ENCODE measurements around the gene CERT1.

Gene CERT1

GRCh38 chr5:75362474-75362975 lies 148.9 kb downstream of the CERT1 start:
- Histone ChIP-seq H3K4me2 (ENCODE audit: low read length) (no peak overlapping the region), H3K4me3 (ENCODE audit: low read length) (no peak overlapping the region), H3K79me2 (ENCODE audit: control insufficient read depth, low read length) (no peaks in the 10 kb centered on the region), H3K27me3 (ENCODE audit: control insufficient read depth, low read length) (no peaks in the 10 kb centered on the region), H4K20me1 (ENCODE audit: control insufficient read depth, insufficient read depth, low read depth, low read length) (no peaks in the 10 kb centered on the region), H3F3A (ENCODE audit: control insufficient read depth, insufficient read depth) (peaks cover 34% of the 10 kb centered on the region), H3K9me3 (ENCODE audit: control insufficient read depth, insufficient read depth, low read length) (no peaks in the 10 kb centered on the region), H3K27ac (ENCODE audit: low read depth, low read length) (no peak overlapping the region), H3K9me2 (replicated peaks; ENCODE audit: control insufficient read depth, low read length) (no peaks in the 10 kb centered on the region), H3K36me3 (ENCODE audit: control insufficient read depth, low read length) (peaks cover 55% of the 10 kb centered on the region), H3K4me1 (ENCODE audit: control insufficient read depth, low read length) (no peaks in the 10 kb centered on the region)
- TF ChIP-seq CTCF (IDR thresholded peaks at IDR 0.05; ENCODE audit: low read depth, low read length, poor library complexity, severe bottlenecking) (no peak), EZH2phosphoT487 (IDR thresholded peaks at IDR 0.05; ENCODE audit: borderline replicate concordance, low read length) (no peak)

GRCh38 chr5:75361310-75361709 lies 150.1 kb downstream of the CERT1 start:
- Histone ChIP-seq H4K20me1 (ENCODE audit: control insufficient read depth, insufficient read depth, low read depth, low read length) (no peaks in the 10 kb centered on the region), H3F3A (ENCODE audit: control insufficient read depth, insufficient read depth) (peaks cover 33% of the 10 kb centered on the region), H3K9me2 (replicated peaks; ENCODE audit: control insufficient read depth, low read length) (no peaks in the 10 kb centered on the region), H3K27ac (ENCODE audit: low read depth, low read length) (no peak overlapping the region), H3K4me3 (ENCODE audit: low read length) (no peak overlapping the region), H3K36me3 (ENCODE audit: control insufficient read depth, low read length) (peaks cover 68% of the 10 kb centered on the region), H3K4me1 (ENCODE audit: control insufficient read depth, low read length) (no peaks in the 10 kb centered on the region), H3K27me3 (ENCODE audit: control insufficient read depth, low read length) (no peaks in the 10 kb centered on the region), H3K4me2 (ENCODE audit: low read length) (no peak overlapping the region), H3K79me2 (ENCODE audit: control insufficient read depth, low read length) (no peaks in the 10 kb centered on the region), H3K9me3 (ENCODE audit: control insufficient read depth, insufficient read depth, low read length) (no peaks in the 10 kb centered on the region)
- TF ChIP-seq CTCF (IDR thresholded peaks at IDR 0.05; ENCODE audit: low read depth, low read length, poor library complexity, severe bottlenecking) (no peak), EZH2phosphoT487 (IDR thresholded peaks at IDR 0.05; ENCODE audit: borderline replicate concordance, low read length) (no peak)

DNA sequence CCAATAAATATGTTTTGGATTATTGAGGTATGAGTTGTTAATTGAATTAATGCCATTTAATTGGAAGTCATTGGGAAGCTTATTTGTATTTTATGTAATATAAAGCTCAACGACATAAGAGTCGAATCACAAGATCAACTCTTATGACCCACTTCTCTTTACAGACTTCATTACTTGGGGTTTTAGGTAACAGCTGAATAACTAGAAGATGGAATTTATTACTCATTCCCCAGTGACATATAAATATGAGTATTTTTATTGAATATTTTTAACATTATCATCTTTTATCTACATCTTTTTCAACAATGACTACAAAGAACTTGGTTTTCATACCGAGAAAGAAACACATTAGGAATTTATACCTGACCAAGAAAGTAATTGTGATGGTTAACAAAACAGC lies 153.3 kb downstream of the CERT1 start:
- Histone ChIP-seq H3K9me2 (replicated peaks; ENCODE audit: control insufficient read depth, low read length) (no peaks in the 10 kb centered on the region), H3K79me2 (ENCODE audit: control insufficient read depth, low read length) (no peaks in the 10 kb centered on the region), H3K27me3 (ENCODE audit: control insufficient read depth, low read length) (no peaks in the 10 kb centered on the region), H4K20me1 (ENCODE audit: control insufficient read depth, insufficient read depth, low read depth, low read length) (no peaks in the 10 kb centered on the region), H3K9me3 (ENCODE audit: control insufficient read depth, insufficient read depth, low read length) (no peaks in the 10 kb centered on the region), H3K4me2 (ENCODE audit: low read length) (no peak overlapping the region), H3K36me3 (ENCODE audit: control insufficient read depth, low read length) (peaks cover 98% of the 10 kb centered on the region), H3K4me3 (ENCODE audit: low read length) (no peak overlapping the region), H3K4me1 (ENCODE audit: control insufficient read depth, low read length) (no peaks in the 10 kb centered on the region), H3F3A (ENCODE audit: control insufficient read depth, insufficient read depth) (peaks cover 27% of the 10 kb centered on the region), H3K27ac (ENCODE audit: low read depth, low read length) (no peak overlapping the region)
- TF ChIP-seq CTCF (IDR thresholded peaks at IDR 0.05; ENCODE audit: low read depth, low read length, poor library complexity, severe bottlenecking) (no peak), EZH2phosphoT487 (IDR thresholded peaks at IDR 0.05; ENCODE audit: borderline replicate concordance, low read length) (no peak)
